B cell (primary cell): ENCODE measurements around the gene FTO. TPM values are rescaled to one million over a fixed set of nuclear protein-coding genes. Genes with fewer than 3 reads are reported as not detected.

ENCODE experiments used
- ATAC-seq: fragments of 200-7000 bp; cut with Tn5 transposase; one replicate; pipeline ENCODE4 v1.10.0; 2021; ENCODE audit warnings: low read depth, mild to moderate bottlenecking, moderate number of reproducible peaks, moderate library complexity
- CTCF ChIA-PET: fragments of 350-600 bp; sonication (Branson Sonifier 250); formaldehyde crosslinking; loops from one replicate; lab custom pipeline; 2021; ENCODE audit warnings: antibody characterized with exemption, inconsistent platforms; lab: Charles Lee
- POLR2A ChIA-PET: fragments of 350-600 bp; sonication (Branson Sonifier 250); formaldehyde crosslinking; loops from one replicate; lab custom pipeline; 2021; ENCODE audit warnings: antibody characterized with exemption; lab: Charles Lee
- DNase-seq: peaks from one replicate; pipeline ENCODE4 v3.0.0; 2013
- H2AFZ ChIP-seq: 2 replicates; pipeline ENCODE4 v1.6.1; 2012; ENCODE audit warnings: mild to moderate bottlenecking, low read depth, low read length; ENCODE audit not compliant: insufficient read depth, poor library complexity, severe bottlenecking
- H3K27ac ChIP-seq, 2 donors: 1 replicate in 1 of 2; 2 replicates in 1 of 2; pipeline ENCODE4 v1.5.1; 2012 to 2013; ENCODE audit warnings: low read length in 2 of 2, mild to moderate bottlenecking in 2 of 2, moderate library complexity in 1 of 2
- H3K27me3 ChIP-seq, 4 experiments: fragments of 200-600 bp in 1 of 4; sonication (generic) in 1 of 4; replicated peaks in 1 of 4; 1 replicate in 2 of 4; 2 replicates in 2 of 4; pipeline versions ENCODE4 v1.6.1 to v1.7.0; 2013 to 2016; ENCODE audit warnings: low read length in 3 of 4, mild to moderate bottlenecking in 2 of 4, mixed read lengths in 1 of 4, moderate library complexity in 1 of 4; ENCODE audit not compliant: insufficient read depth in 4 of 4, control insufficient read depth in 3 of 4; ENCODE audit errors: control extremely low read depth in 1 of 4
- H3K36me3 ChIP-seq, 2 experiments: replicated peaks in 1 of 2; 1 replicate in 1 of 2; 2 replicates in 1 of 2; pipeline versions ENCODE4 v1.6.1 to v1.7.1; 2013; ENCODE audit warnings: low read length in 1 of 2; ENCODE audit not compliant: insufficient read depth in 2 of 2, control insufficient read depth in 1 of 2; ENCODE audit errors: control extremely low read depth in 1 of 2, extremely low read depth in 1 of 2
- H3K4me1 ChIP-seq, 2 donors: fragments of 200-600 bp in 1 of 2; sonication (generic) in 1 of 2; 1 replicate in 1 of 2; 2 replicates in 1 of 2; pipeline versions ENCODE4 v1.5.1 to v1.6.1; 2013 to 2017; ENCODE audit warnings: low read length in 2 of 2; ENCODE audit not compliant: control insufficient read depth in 2 of 2, insufficient read depth in 2 of 2
- H3K4me2 ChIP-seq: replicated peaks from 2 replicates; pipeline ENCODE3; 2012; ENCODE audit warnings: mild to moderate bottlenecking, low read depth, low read length; ENCODE audit not compliant: poor library complexity, severe bottlenecking
- H3K4me3 ChIP-seq, 5 experiments: fragments of 200-600 bp in 1 of 5; sonication (generic) in 1 of 5; 1 replicate in 3 of 5; 2 replicates in 2 of 5; pipeline versions ENCODE4 v1.5.1 to v1.7.0; 2011 to 2016; ENCODE audit warnings: low read length in 4 of 5, mild to moderate bottlenecking in 4 of 5, low read depth in 2 of 5, control low read depth in 1 of 5, moderate library complexity in 1 of 5; ENCODE audit not compliant: insufficient read depth in 1 of 5; ENCODE audit errors: control extremely low read depth in 1 of 5, extremely low read depth in 1 of 5
- H3K79me2 ChIP-seq: fragments of 200-600 bp; sonication (generic); one replicate; pipeline ENCODE4 v1.6.0; 2016; ENCODE audit warnings: low read length; ENCODE audit not compliant: control insufficient read depth, insufficient read depth
- H3K9ac ChIP-seq: fragments of 200-600 bp; sonication (generic); 2 replicates; pipeline ENCODE4 v1.6.1; 2017; ENCODE audit warnings: mild to moderate bottlenecking, low read length, moderate library complexity
- H3K9me3 ChIP-seq, 3 donors: one replicate each; pipeline versions ENCODE4 v1.6.1 to v1.7.1; 2013; ENCODE audit warnings: low read length in 2 of 3; ENCODE audit not compliant: control insufficient read depth in 2 of 3, insufficient read depth in 1 of 3; ENCODE audit errors: control extremely low read depth in 1 of 3
- H4K20me1 ChIP-seq: 2 replicates; pipeline ENCODE4 v1.6.0; 2012; ENCODE audit warnings: mild to moderate bottlenecking, low read length; ENCODE audit not compliant: insufficient read depth, control insufficient read depth, poor library complexity, severe bottlenecking
- H3K27ac Mint-ChIP-seq: one replicate; pipeline ENCODE4 v1.8.0; 2021; ENCODE audit warnings: mixed read lengths
- H3K27me3 Mint-ChIP-seq: one replicate; pipeline ENCODE4 v1.8.0; 2021; ENCODE audit warnings: mixed read lengths
- H3K4me1 Mint-ChIP-seq: one replicate; pipeline ENCODE4 v1.8.0; 2021; ENCODE audit warnings: mixed read lengths
- H3K4me3 Mint-ChIP-seq: one replicate; pipeline ENCODE4 v1.8.0; 2021; ENCODE audit warnings: mixed read lengths
- H3K9me3 Mint-ChIP-seq: one replicate; pipeline ENCODE4 v1.8.0; 2022; ENCODE audit warnings: mixed read lengths; ENCODE audit not compliant: insufficient read depth
- EZH2 ChIP-seq: IDR thresholded peaks from 2 replicates; pipeline ENCODE4 v1.6.1; 2012; ENCODE audit warnings: borderline replicate concordance, low read depth, mild to moderate bottlenecking, moderate library complexity, low read length; ENCODE audit not compliant: insufficient read depth, poor library complexity, severe bottlenecking
- WGBS: methylation state at CpG from one replicate; pipeline ENCODE4 v1.1.5; 2013; ENCODE audit warnings: missing lambda C conversion rate; ENCODE audit not compliant: insufficient coverage; 5-methylcytosine and 5-hydroxymethylcytosine counted together
- intact Hi-C: fragments of 100-400 bp; cut with micrococcal nuclease; formaldehyde crosslinking; loops from one replicate; pipeline ENCODE4 v1.10.0; 2022
- polyA plus RNA-seq: library from polyadenylated mRNA; depleted of rRNA; stranded (reverse); fragments of >200 nt; gene quantifications from 2 replicates; pipeline ENCODE4 v1.2.3, GENCODE V29; 2012
- total RNA-seq, 2 donors: library from RNA; stranded (reverse); fragments of 120-200 nt in 1 of 2; gene quantifications; 1 replicate in 1 of 2; 2 replicates in 1 of 2; pipeline versions ENCODE4 v1.2.3 to v1.2.4, GENCODE V29; 2013 to 2022
- TF ChIP-seq, protein P1 (sequence below): fragments of 200-600 bp; IDR thresholded peaks from one replicate; pipeline ENCODE4 v1.8.0; 2022; ENCODE audit warnings: antibody characterized with exemption, mild to moderate bottlenecking

Gene FTO
- total and polyA plus RNA-seq, 2 donors (not counting 1 experiment from before 2014, with no cell fraction given) = 26.5 to 68.5 TPM

- CTCF ChIA-PET = no interaction called here
- Histone ChIP-seq H3K9ac (no peak overlapping the region), H3K36me3 (no peaks in the 10 kb centered on the region), H2AFZ (no peak overlapping the region), H3K27me3 (no peaks in the 10 kb centered on the region), H3K4me3 (no peak overlapping the region), H3K4me1 (no peaks in the 10 kb centered on the region), H3K27ac (no peak overlapping the region), H4K20me1 (no peaks in the 10 kb centered on the region), H3K79me2 (no peaks in the 10 kb centered on the region), H3K4me2 (no peak overlapping the region), H3K9me3 (peaks cover 0 to 4% (median 0%) of the 10 kb centered on the region in 3 donors)
- no peaks in the 10 kb centered on the region for H3K27me3 Mint-ChIP-seq
- intact Hi-C loops = no loop called here
- ATAC-seq = no peak
- TF ChIP-seq, protein P1, sequence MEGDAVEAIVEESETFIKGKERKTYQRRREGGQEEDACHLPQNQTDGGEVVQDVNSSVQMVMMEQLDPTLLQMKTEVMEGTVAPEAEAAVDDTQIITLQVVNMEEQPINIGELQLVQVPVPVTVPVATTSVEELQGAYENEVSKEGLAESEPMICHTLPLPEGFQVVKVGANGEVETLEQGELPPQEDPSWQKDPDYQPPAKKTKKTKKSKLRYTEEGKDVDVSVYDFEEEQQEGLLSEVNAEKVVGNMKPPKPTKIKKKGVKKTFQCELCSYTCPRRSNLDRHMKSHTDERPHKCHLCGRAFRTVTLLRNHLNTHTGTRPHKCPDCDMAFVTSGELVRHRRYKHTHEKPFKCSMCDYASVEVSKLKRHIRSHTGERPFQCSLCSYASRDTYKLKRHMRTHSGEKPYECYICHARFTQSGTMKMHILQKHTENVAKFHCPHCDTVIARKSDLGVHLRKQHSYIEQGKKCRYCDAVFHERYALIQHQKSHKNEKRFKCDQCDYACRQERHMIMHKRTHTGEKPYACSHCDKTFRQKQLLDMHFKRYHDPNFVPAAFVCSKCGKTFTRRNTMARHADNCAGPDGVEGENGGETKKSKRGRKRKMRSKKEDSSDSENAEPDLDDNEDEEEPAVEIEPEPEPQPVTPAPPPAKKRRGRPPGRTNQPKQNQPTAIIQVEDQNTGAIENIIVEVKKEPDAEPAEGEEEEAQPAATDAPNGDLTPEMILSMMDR = no peak
- no peak for TF ChIP-seq EZH2
- no peak for DNase-seq
- 86% methylated on average over 1 of the region's 2 CpGs for WGBS
- POLR2A ChIA-PET = no interaction called here
- peaks cover 5% of the 10 kb centered on the region for H3K9me3 Mint-ChIP-seq
- no peak overlapping the region for H3K4me3 Mint-ChIP-seq
- no peak overlapping the region for H3K27ac Mint-ChIP-seq
- H3K4me1 Mint-ChIP-seq = no peaks in the 10 kb centered on the region
These were observed 303.5 kb downstream of the FTO start for GRCh38 chr16:54007504-54007903.

- no peak for TF ChIP-seq EZH2
- TF ChIP-seq, protein P1 = no peak
- Histone ChIP-seq H3K79me2 (no peaks in the 10 kb centered on the region), H3K27ac (no peak overlapping the region), H3K9me3 (peaks cover 0 to 4% (median 0%) of the 10 kb centered on the region in 3 donors), H2AFZ (no peak overlapping the region), H3K36me3 (no peaks in the 10 kb centered on the region), H3K4me1 (no peaks in the 10 kb centered on the region), H3K4me2 (no peak overlapping the region), H4K20me1 (no peaks in the 10 kb centered on the region), H3K27me3 (no peaks in the 10 kb centered on the region), H3K4me3 (no peak overlapping the region), H3K9ac (no peak overlapping the region)
- no peak overlapping the region for H3K27ac Mint-ChIP-seq
- H3K4me1 Mint-ChIP-seq = no peaks in the 10 kb centered on the region
- intact Hi-C loops = no loop called here
- ChIA-PET POLR2A (no interaction called here), CTCF (no interaction called here)
- DNase-seq (no peak), ATAC-seq (no peak)
- peaks cover 5% of the 10 kb centered on the region for H3K9me3 Mint-ChIP-seq
- no peaks in the 10 kb centered on the region for H3K27me3 Mint-ChIP-seq
- H3K4me3 Mint-ChIP-seq = no peak overlapping the region
- WGBS = 98% methylated on average over 6 of the region's 9 CpGs
These were observed 305.7 kb downstream of the FTO start for GRCh38 chr16:54009464-54010176.
